GM23338 (cell line): ENCODE data around the gene EYA2. TPM values are rescaled to one million over a fixed set of nuclear protein-coding genes. Genes with fewer than 3 reads are reported as not detected.

Source experiments
- ATAC-seq: fragments of 200-7000 bp; cut with Tn5 transposase; 3 replicates; pipeline ENCODE4 v1.9.1; 2020
- DNase-seq: peaks from one replicate; pipeline ENCODE4 v3.0.0-alpha.2; 2015; ENCODE audit warnings: low spot score
- H2AFZ ChIP-seq: fragments of 200-600 bp; sonication (generic); 2 replicates; pipeline ENCODE4 v1.8.0; 2016; ENCODE audit warnings: antibody characterized with exemption, mild to moderate bottlenecking, moderate library complexity
- H3F3A ChIP-seq: fragments of 200-600 bp; sonication (generic); replicated peaks from 2 replicates; pipeline ENCODE4 v1.8.0; 2017; ENCODE audit warnings: antibody characterized with exemption, mixed run types, low read depth
- H3K27ac ChIP-seq: fragments of 200-600 bp; sonication (generic); 2 replicates; pipeline ENCODE4 v1.6.1; 2016; ENCODE audit warnings: low read depth
- H3K27me3 ChIP-seq: fragments of 200-600 bp; sonication (generic); 2 replicates; pipeline ENCODE4 v1.8.0; 2016; ENCODE audit warnings: mild to moderate bottlenecking, mixed run types, moderate library complexity; ENCODE audit not compliant: insufficient read depth
- H3K36me3 ChIP-seq: fragments of 200-600 bp; sonication (generic); 2 replicates; pipeline ENCODE4 v1.8.0; 2016; ENCODE audit warnings: mild to moderate bottlenecking; ENCODE audit not compliant: insufficient read depth
- H3K4me1 ChIP-seq: fragments of 200-600 bp; sonication (generic); 2 replicates; pipeline ENCODE4 v1.8.0; 2016; ENCODE audit warnings: mild to moderate bottlenecking, moderate library complexity; ENCODE audit not compliant: insufficient read depth
- H3K4me2 ChIP-seq: fragments of 200-600 bp; sonication (generic); 2 replicates; pipeline ENCODE4 v1.7.1; 2017; ENCODE audit warnings: mixed run types
- H3K4me3 ChIP-seq: fragments of 200-600 bp; sonication (generic); 2 replicates; pipeline ENCODE4 v1.6.1; 2016; ENCODE audit warnings: mixed run types
- H3K79me2 ChIP-seq: fragments of 200-600 bp; sonication (generic); replicated peaks from 2 replicates; pipeline ENCODE4 v1.8.0; 2017; ENCODE audit warnings: mild to moderate bottlenecking; ENCODE audit not compliant: insufficient read depth
- H3K9me2 ChIP-seq: fragments of 200-600 bp; sonication (generic); 2 replicates; pipeline ENCODE4 v1.8.0; 2017; ENCODE audit not compliant: insufficient read depth
- H4K20me1 ChIP-seq: fragments of 200-600 bp; sonication (generic); replicated peaks from 2 replicates; pipeline ENCODE4 v1.8.0; 2017; ENCODE audit warnings: mild to moderate bottlenecking; ENCODE audit not compliant: insufficient read depth
- H3K27ac Mint-ChIP-seq: 2 replicates; pipeline ENCODE4 v1.8.0; 2020; ENCODE audit warnings: inconsistent platforms, mild to moderate bottlenecking, moderate library complexity, mixed read lengths
- H3K27me3 Mint-ChIP-seq: 3 replicates; pipeline ENCODE4 v1.8.0; 2022; ENCODE audit warnings: low read depth, mild to moderate bottlenecking, moderate library complexity, mixed read lengths, inconsistent platforms; ENCODE audit not compliant: insufficient read depth, poor library complexity
- H3K36me3 Mint-ChIP-seq: 3 replicates; pipeline ENCODE4 v1.8.0; 2021; ENCODE audit warnings: low read depth, mild to moderate bottlenecking, inconsistent platforms, moderate library complexity, mixed read lengths
- H3K4me1 Mint-ChIP-seq: 3 replicates; pipeline ENCODE4 v1.8.0; 2020; ENCODE audit warnings: mild to moderate bottlenecking, inconsistent platforms, mixed read lengths
- H3K4me3 Mint-ChIP-seq: 3 replicates; pipeline ENCODE4 v1.8.0; 2021; ENCODE audit warnings: moderate library complexity, mild to moderate bottlenecking, inconsistent platforms, mixed read lengths
- H3K9me3 Mint-ChIP-seq: 3 replicates; pipeline ENCODE4 v1.8.0; 2020; ENCODE audit warnings: moderate library complexity, mild to moderate bottlenecking, inconsistent platforms, mixed read lengths
- CREB1 ChIP-seq: fragments of 250-450 bp; sonication (Bioruptor Pico); IDR thresholded peaks from 2 replicates; pipeline ENCODE4 v1.5.0; 2020; ENCODE audit warnings: low read depth, mild to moderate bottlenecking, moderate library complexity
- EZH2 ChIP-seq: fragments of 200-600 bp; sonication (generic); IDR thresholded peaks from one replicate; pipeline ENCODE4 v1.8.0; 2017; ENCODE audit warnings: antibody characterized with exemption, mild to moderate bottlenecking, low read depth; ENCODE audit not compliant: unreplicated experiment
- EZH2phosphoT487 ChIP-seq: fragments of 200-600 bp; sonication (generic); IDR thresholded peaks from one replicate; pipeline ENCODE4 v1.8.1; 2018; ENCODE audit warnings: antibody characterized with exemption; ENCODE audit not compliant: unreplicated experiment
- JUNB ChIP-seq: IDR thresholded peaks from one replicate; pipeline ENCODE4 v1.6.1; 2016; ENCODE audit warnings: antibody characterized with exemption; ENCODE audit not compliant: unreplicated experiment
- POLR2AphosphoS5 ChIP-seq: IDR thresholded peaks from 2 replicates; pipeline ENCODE4 v1.6.1; 2016; ENCODE audit warnings: antibody characterized with exemption, low read depth
- STAT1 ChIP-seq: IDR thresholded peaks from one replicate; pipeline ENCODE4 v1.6.1; 2016; ENCODE audit warnings: antibody characterized with exemption; ENCODE audit not compliant: unreplicated experiment
- ZNF114 ChIP-seq: fragments of 250-450 bp; sonication (Bioruptor Pico); IDR thresholded peaks from 2 replicates; pipeline ENCODE4 v1.5.0; 2020; ENCODE audit warnings: mild to moderate bottlenecking, moderate library complexity
- ZNF331 ChIP-seq: fragments of 250-450 bp; sonication (Bioruptor Pico); IDR thresholded peaks from 2 replicates; pipeline ENCODE4 v1.5.0; 2020; ENCODE audit warnings: low read depth, mild to moderate bottlenecking, moderate library complexity
- polyA plus RNA-seq: library from polyadenylated mRNA; unstranded; fragments of >200 nt; fragmentation: Nextera tagmentation; extraction: Ambion mirVana; gene quantifications from 2 replicates; pipeline ENCODE4 v1.2.1, GENCODE V29; 2016
- total RNA-seq: library from RNA; depleted of rRNA; stranded (reverse); fragments of >200 nt; shearing (Covaris generic); gene quantifications from 2 replicates; pipeline ENCODE4 v1.2.3, GENCODE V29; 2014
- TF ChIP-seq, protein P1 (sequence below): IDR thresholded peaks from 2 replicates; pipeline ENCODE4 v1.6.1; 2016; ENCODE audit warnings: antibody characterized with exemption
- TF ChIP-seq, protein P2 (sequence below): IDR thresholded peaks from one replicate; pipeline ENCODE4 v1.6.1; 2018; ENCODE audit warnings: antibody characterized with exemption; ENCODE audit not compliant: unreplicated experiment
- TF ChIP-seq, protein P3 (sequence below), 2 experiments: fragments of 200-600 bp in 1 of 2; sonication (generic) in 1 of 2; conservative IDR thresholded peaks; 2 replicates each; pipeline versions ENCODE4 v1.5.1 to v1.6.1; 2016 to 2017; ENCODE audit warnings: antibody characterized with exemption in 2 of 2, low read depth in 2 of 2, mild to moderate bottlenecking in 2 of 2, moderate library complexity in 1 of 2

The EYA2 gene
- total and polyA plus RNA-seq, 2 experiments from 2014 or later = 0.50 to 0.56 TPM

DNA sequence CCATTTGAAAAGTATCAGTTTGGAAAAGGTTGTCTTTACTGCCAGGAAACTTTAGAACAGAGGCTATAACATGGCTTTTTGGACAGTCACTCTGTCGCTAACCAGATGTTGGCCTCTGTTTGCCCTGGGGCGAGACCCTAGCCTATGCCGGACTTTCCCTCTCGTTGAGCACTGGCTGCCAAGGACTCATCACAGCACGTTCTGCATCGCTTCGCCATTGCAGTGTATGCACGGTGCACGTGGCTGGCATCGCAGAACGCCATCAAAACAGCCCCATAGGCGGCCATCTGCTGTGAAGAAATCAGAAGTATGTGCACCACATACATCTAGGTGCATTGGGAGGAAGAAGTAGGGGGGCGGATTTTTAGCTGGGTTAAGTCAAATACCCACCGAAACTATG lies 156.4 kb downstream of the EYA2 start:
- Mint-ChIP-seq H3K27ac (no peak overlapping the region), H3K27me3 (peaks cover 7% of the 10 kb centered on the region), H3K4me1 (no peaks in the 10 kb centered on the region), H3K9me3 (peaks cover 10% of the 10 kb centered on the region; the same call in 1 of the 3 replicates), H3K4me3 (no peak overlapping the region), H3K36me3 (no peaks in the 10 kb centered on the region)
- Histone ChIP-seq H3K4me2 (no peak overlapping the region), H2AFZ (no peak overlapping the region; the same call in 1 of the 2 replicates), H4K20me1 (no peaks in the 10 kb centered on the region), H3K4me1 (no peaks in the 10 kb centered on the region), H3K79me2 (no peaks in the 10 kb centered on the region), H3K27ac (no peak overlapping the region), H3K9me2 (no peaks in the 10 kb centered on the region), H3K4me3 (no peak overlapping the region), H3K27me3 (no peaks in the 10 kb centered on the region), H3K36me3 (no peaks in the 10 kb centered on the region), H3F3A (no peaks in the 10 kb centered on the region)
- TF ChIP-seq, protein P1, sequence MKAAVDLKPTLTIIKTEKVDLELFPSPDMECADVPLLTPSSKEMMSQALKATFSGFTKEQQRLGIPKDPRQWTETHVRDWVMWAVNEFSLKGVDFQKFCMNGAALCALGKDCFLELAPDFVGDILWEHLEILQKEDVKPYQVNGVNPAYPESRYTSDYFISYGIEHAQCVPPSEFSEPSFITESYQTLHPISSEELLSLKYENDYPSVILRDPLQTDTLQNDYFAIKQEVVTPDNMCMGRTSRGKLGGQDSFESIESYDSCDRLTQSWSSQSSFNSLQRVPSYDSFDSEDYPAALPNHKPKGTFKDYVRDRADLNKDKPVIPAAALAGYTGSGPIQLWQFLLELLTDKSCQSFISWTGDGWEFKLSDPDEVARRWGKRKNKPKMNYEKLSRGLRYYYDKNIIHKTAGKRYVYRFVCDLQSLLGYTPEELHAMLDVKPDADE = no peak
- TF ChIP-seq EZH2 (no peak), CREB1 (no peak)
- TF ChIP-seq, protein P2, sequence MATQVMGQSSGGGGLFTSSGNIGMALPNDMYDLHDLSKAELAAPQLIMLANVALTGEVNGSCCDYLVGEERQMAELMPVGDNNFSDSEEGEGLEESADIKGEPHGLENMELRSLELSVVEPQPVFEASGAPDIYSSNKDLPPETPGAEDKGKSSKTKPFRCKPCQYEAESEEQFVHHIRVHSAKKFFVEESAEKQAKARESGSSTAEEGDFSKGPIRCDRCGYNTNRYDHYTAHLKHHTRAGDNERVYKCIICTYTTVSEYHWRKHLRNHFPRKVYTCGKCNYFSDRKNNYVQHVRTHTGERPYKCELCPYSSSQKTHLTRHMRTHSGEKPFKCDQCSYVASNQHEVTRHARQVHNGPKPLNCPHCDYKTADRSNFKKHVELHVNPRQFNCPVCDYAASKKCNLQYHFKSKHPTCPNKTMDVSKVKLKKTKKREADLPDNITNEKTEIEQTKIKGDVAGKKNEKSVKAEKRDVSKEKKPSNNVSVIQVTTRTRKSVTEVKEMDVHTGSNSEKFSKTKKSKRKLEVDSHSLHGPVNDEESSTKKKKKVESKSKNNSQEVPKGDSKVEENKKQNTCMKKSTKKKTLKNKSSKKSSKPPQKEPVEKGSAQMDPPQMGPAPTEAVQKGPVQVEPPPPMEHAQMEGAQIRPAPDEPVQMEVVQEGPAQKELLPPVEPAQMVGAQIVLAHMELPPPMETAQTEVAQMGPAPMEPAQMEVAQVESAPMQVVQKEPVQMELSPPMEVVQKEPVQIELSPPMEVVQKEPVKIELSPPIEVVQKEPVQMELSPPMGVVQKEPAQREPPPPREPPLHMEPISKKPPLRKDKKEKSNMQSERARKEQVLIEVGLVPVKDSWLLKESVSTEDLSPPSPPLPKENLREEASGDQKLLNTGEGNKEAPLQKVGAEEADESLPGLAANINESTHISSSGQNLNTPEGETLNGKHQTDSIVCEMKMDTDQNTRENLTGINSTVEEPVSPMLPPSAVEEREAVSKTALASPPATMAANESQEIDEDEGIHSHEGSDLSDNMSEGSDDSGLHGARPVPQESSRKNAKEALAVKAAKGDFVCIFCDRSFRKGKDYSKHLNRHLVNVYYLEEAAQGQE = no peak
- no peak for ATAC-seq
- no peak for DNase-seq

DNA sequence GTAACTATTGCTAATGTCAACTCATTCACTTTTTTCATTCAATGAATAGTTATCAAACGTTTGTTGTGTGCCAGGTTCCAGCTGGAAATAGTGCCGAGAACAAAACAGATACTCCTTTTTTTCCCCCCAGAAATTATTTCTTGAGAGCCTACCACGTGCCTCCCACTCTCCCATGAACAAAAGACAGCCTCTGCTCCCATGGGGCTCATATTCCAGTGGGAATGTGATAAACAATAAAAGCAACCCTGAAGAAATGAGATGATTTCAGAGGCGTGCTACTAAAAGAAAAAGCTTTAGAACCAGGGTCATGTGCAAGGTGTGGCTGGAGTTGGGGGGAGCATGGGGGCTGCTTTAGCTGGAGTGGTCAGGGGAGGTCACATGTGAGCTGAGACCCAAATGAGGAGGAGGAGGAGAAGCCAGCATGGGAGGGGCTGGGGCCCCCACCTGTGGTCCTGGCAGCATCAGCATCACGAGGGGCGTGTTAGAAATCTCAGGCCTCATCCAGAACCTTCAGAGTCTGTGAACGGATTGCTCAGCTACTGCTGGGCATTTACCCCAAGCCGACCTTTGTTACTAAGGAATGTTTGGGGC lies 157.4 kb downstream of the EYA2 start:
- H3K4me2 ChIP-seq = no peak overlapping the region
- H3K4me3 ChIP-seq = no peak overlapping the region
- DNase-seq = no peak
- no peaks in the 10 kb centered on the region for H4K20me1 ChIP-seq
- peaks cover 6% of the 10 kb centered on the region; the same call in 1 of the 3 replicates for H3K9me3 Mint-ChIP-seq
- no peaks in the 10 kb centered on the region for H3K27me3 ChIP-seq
- no peak overlapping the region for H3K27ac ChIP-seq
- no peak for ATAC-seq
- no peaks in the 10 kb centered on the region for H3K9me2 ChIP-seq
- no peak overlapping the region for H3K4me3 Mint-ChIP-seq
- no peaks in the 10 kb centered on the region for H3K79me2 ChIP-seq
- H3K27ac Mint-ChIP-seq = no peak overlapping the region
- no peaks in the 10 kb centered on the region for H3K4me1 ChIP-seq
- H2AFZ ChIP-seq = no peak overlapping the region
- peaks cover 7% of the 10 kb centered on the region for H3K27me3 Mint-ChIP-seq
- no peaks in the 10 kb centered on the region for H3K36me3 ChIP-seq
- H3K36me3 Mint-ChIP-seq = no peaks in the 10 kb centered on the region
- no peaks in the 10 kb centered on the region for H3K4me1 Mint-ChIP-seq
- no peaks in the 10 kb centered on the region for H3F3A ChIP-seq
- TF ChIP-seq, protein P1 = no peak
- TF ChIP-seq EZH2phosphoT487 (no peak), CREB1 (no peak), ZNF114 (CRISPR knock-in tag) (no peak), JUNB (no peak), POLR2AphosphoS5 (no peak), EZH2 (no peak), ZNF331 (CRISPR knock-in tag) (no peak), STAT1 (no peak)
- TF ChIP-seq, protein P3, sequence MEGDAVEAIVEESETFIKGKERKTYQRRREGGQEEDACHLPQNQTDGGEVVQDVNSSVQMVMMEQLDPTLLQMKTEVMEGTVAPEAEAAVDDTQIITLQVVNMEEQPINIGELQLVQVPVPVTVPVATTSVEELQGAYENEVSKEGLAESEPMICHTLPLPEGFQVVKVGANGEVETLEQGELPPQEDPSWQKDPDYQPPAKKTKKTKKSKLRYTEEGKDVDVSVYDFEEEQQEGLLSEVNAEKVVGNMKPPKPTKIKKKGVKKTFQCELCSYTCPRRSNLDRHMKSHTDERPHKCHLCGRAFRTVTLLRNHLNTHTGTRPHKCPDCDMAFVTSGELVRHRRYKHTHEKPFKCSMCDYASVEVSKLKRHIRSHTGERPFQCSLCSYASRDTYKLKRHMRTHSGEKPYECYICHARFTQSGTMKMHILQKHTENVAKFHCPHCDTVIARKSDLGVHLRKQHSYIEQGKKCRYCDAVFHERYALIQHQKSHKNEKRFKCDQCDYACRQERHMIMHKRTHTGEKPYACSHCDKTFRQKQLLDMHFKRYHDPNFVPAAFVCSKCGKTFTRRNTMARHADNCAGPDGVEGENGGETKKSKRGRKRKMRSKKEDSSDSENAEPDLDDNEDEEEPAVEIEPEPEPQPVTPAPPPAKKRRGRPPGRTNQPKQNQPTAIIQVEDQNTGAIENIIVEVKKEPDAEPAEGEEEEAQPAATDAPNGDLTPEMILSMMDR (conservative IDR thresholded peaks at IDR 0.05; ENCODE audit: low read depth in 2 of 2) = no peak
- TF ChIP-seq, protein P2 = no peak
